NOMO-1 treated with dmso at 0.1 percent for 144 hours (cell line): ENCODE results near the gene HAPLN3.

Experiments used
- DNase-seq: peaks from one replicate; lab custom pipeline; 2025; ENCODE audit not compliant: unreplicated experiment; lab: John Stamatoyannopoulos, UW

The HAPLN3 gene

DNA sequence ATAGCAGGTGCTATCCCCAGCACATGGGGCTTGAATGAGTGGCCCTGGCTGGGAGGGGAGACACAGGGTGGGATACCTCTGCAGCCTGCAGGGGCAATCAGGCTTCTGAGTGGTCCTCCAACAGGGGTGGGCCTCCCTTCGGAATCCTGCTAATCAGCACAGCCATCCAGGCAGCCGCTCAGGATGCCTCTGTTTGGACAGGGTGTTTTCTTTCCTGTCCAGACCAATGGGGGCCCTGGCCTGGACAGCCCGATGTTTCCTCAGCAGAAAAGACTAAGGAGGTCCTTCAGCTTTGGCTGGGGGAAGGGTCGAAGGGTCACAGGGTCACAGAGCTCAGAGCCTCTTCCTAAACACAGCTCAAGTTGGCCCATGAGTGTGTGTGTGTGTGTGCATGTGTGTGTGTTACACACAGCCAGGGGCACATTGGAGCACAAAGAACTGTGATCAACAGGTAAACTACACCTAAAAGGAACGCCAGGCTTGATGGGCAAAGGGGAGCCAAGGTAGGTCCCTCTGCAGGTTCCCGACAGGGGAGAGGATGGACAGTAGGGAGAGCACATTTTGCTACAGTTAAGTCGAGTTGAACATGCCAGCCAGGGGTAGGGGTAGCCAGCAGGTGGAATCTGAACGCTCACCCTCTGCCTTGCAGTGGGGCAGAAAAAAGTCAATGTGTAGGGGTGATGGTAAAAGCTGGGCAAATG lies 1.1 kb upstream of the HAPLN3 start:
- no peak for DNase-seq

DNA sequence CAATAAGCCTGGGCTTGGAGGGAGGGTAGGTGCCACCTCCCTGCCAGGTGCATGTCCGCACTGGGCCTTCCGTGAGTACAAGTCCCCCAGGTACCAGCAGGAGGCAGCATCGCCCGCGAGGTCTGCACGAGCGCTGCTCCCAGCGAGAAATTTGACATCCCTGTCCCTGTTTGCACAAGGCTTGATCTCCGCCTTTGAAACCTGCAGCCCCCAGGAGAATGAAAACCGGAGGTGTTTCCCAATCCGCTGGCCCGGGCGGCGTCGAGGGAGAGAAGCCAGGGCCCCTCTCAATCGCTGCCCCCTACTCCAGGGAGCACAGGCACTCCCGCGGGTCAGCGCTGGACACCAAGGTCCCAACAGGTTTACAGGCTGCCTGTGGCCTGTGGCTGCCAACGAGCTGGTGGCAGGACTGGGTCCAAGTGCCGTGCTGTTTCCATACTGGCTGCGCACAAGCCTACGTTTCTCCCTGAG lies 961 bp downstream of the HAPLN3 start:
- DNase-seq: no peak

GRCh38 chr15:88891540-88892254 lies 3.6 kb downstream of the HAPLN3 start:
- DNase-seq: no peak

DNA sequence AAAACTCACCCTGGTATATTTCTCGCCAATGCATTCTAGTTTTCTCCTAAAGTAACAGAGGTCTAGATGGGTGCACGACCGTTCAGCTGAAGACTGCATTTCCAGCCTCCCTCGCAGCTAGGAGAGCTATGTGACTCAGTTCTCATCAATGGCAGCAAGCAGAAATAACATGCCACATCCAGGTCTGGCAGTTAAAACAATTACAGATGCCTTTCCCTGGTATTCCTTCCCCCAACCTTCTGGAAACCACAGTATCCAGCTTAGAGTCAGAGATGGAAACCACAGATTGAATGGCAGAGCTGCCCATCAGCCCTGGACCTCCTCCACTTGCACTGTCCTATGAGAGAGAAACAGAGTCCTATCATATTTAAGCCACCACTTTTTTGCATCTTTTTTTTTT lies 4.8 kb downstream of the HAPLN3 start:
- DNase-seq: no peak

GRCh38 chr15:88888719-88889118 lies 6.6 kb downstream of the HAPLN3 start:
- no peak for DNase-seq

- DNase-seq: no peak
Observed at GRCh38 chr15:88887068-88887580, 8.2 kb downstream of the HAPLN3 start.

DNA sequence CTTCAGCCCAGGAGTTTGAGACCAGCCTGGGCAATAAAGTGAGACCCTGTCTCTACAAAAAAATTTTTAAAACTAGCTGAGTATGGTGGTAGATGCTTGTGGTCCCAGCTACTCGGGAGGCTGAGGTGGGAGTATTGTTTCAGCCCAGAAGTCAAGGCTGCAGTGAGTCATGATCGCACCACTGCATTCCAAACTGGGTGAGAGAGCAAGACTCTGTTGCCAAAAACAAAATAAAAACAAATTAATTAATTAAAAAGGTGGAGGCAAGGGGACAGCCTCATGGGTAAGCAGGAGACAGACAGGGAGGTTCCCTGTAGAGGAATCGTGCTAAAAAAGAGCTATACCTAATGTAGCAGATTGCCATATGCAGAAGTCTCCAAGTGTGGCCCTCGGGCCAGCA lies 12.6 kb downstream of the HAPLN3 start:
- DNase-seq: no peak

DNA sequence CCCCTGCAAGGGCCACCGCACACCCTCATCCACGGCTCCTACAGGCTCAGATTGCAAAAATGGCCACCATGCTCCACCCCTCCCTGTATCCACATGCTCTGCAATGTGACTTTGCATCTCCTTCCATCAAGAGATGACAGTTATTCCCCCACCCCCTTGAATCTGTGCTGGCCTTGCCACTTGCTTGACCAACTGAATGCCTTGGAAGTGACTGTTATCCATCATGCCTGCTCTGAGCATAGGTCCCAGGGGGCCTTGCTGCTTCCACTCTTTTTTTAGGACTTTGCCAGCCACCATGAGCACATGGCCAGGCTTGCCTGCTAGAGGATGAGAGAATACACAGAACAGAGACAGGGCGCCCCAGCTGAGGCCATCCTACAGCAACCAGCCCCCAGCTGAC lies 13.6 kb downstream of the HAPLN3 start:
- no peak for DNase-seq

DNA sequence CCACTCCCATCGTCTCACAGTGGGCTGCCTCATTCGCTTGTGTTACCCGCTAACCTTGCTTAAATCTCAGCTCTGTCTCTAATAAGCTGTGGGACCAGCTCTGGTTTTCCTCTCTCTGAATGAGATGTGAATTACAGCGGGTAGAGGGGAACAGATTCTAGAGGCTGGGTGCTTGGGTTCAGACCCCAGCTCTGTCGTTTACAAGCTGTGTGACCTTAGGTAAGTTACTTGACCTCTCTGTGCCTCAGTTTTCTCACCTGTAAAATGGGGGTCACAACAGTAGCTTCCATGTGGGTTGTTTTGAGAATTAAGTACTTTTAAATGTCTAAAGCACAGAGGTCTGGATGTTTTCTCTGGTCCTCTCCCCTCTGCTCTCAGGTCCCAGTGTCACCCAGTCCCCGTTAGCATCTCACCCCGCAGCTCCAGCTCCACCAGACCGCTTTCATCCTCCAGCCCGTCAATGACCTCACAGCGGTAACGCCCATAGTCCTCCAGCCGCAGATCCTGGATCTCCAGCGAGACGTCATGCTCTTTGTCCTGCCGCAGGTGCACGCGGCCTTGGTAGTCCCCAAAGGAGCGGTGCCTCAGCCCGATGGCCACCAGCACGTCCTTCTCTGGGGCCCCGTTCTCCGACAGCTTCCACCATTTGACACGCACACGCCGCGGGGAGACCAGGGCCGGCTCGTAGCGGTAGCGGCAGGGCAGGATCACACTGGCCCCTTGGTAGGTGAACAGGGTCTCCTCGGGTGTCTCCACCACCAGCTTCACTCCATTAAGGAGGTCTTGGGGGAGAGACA lies 14.2 kb downstream of the HAPLN3 start:
- DNase-seq: no peak

DNA sequence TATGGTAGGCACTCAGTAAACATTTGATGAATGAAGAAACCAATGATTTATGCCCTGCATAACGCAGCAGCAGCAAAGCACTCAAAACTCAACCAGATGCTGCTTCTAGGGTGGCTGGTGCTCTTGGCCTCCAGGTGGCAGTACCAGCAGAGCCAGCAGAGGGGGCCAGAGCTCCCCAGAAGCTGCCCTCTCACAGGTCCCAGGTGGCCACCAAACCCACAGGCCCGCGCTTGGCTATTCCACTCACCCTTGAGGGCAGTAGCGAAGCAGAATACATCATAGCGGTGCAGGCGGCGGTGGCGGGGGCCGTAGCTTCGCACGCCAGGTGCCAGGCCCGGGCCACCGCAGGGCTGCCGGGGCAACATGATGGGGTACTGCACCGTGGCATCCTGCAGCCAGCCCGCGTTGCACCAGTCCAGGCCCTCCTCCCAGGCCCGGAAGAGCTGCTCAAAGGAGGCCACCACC lies 16.6 kb downstream of the HAPLN3 start:
- no peak for DNase-seq

GRCh38 chr15:88877906-88878305 lies 17.4 kb downstream of the HAPLN3 start:
- DNase-seq: no peak

DNA sequence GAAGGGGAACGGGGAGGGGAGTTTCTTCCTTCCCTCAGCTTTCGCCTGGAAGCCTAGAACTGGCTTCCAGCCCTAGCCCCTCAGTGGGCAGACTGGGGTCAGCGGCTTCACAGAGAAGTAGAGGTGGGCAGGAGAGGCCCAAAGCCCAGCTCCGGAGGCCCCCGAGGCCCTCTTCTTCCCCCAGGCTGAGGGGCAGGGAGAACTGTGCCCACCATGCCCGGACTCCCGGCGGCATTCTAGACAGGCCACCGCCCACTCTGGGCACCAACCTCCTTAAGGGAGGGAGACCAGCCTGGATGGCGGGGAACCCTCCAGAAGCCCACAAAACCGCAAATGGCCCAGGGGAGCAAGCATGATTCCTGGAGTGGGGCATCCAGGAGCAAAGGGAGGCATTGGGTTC lies 17.9 kb downstream of the HAPLN3 start:
- no peak for DNase-seq

DNA sequence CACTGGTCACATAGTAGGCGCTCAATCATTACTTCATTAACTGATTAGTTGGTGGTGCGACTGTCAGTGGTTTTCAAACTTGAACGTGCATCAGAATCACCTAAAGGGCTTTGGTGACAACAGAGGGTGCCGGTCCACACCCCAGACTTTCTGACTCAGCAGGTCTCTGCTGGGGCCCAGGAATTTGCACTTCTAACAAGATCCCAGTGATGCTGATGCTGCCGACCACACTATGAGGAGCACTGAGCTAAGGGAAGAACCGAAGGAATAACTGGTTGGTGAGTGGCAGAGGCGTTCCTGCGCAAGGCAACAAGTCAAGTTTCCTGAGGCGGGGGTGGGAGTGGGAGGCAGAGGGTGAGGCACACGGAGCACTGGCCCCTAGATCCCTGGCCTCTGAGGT lies 18.8 kb downstream of the HAPLN3 start:
- no peak for DNase-seq

- no peak for DNase-seq
Observed at GRCh38 chr15:88874684-88875083, 20.7 kb downstream of the HAPLN3 start.

DNA sequence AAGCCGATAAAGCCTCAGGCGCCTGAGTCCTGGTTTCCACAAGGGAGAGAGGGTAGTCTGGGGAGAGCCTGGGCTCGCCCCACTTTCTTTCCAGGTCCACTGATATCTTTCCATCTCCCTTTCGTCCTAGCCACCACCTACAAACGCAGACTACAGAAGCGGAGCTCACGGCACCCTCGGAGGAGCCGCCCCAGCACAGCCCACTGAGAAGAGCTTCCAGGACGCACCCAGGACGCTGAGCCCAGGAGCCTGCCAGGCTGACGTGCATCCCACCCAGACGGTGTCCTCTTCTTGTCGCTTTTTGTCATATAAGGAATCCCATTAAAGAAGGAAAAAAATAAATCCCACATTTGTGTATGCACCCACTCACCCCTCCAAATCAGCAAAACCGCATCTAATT lies 21.1 kb downstream of the HAPLN3 start:
- DNase-seq: no peak

DNA sequence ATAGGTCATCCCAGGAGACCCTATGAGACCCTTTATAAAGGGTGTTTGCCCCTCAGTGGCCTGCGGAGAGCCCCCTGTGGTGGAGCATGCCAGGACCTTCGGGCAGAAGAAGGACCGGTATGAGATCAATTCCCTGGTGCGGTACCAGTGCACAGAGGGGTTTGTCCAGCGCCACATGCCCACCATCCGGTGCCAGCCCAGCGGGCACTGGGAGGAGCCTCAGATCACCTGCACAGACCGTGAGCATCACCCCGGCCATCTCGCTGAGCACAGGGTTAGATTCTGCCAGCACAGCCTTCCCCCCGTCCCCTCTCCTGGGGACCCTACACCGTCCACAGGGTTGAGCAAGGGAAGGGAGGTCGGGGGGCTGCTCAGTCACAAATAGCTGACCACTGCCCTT lies 21.6 kb downstream of the HAPLN3 start:
- DNase-seq: no peak

- DNase-seq: no peak
Observed at GRCh38 chr15:88872706-88873105, 22.6 kb downstream of the HAPLN3 start.

DNA sequence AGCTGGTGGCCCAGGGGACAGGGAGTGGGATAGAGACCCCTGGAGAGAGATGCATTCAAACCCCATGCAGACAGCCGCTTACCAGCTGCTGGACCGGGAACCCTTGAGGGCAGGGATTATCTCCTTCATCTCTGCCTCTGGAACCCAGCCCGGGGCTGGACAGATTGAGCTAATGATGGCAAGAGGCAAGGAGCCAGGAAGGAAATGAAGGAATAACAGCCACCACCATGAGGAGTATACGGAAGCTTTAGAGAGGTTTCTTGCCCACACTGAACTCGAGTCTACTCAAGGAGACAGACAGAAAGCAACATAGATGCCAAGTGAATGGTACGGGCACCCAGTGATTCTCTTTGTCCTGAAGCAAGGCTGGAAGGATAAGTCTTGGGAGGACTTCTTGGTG lies 23.2 kb downstream of the HAPLN3 start:
- no peak for DNase-seq

GRCh38 chr15:88871313-88871712 lies 24.0 kb downstream of the HAPLN3 start:
- DNase-seq: no peak

DNA sequence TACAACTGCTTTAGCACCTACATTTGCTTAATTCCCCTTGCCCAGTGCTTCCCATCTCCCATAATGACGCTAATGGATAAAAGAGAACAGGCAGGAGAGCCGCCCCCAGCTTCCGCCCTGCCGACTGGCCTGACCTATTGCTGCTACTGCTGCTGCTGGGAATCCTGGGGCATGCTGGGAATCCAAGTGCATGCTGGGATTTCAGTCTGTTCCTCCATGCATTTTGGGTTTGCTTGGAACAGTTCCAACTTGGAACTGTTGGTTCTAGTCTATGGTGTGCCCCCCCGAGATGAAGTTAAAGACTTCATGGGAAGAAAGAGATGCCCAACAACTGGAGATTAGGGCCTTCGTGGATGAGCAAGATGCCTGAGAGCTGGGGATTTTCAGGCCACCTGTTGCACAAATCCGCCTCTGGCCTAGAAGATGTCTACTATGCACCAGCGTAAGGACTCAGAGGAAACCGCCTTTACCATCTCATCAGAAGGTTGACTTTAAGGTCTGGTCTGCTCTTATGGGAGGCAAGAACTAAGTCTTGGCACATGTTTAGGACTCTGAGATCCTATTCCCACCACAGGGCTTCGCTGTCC lies 29.0 kb downstream of the HAPLN3 start:
- no peak for DNase-seq

DNA sequence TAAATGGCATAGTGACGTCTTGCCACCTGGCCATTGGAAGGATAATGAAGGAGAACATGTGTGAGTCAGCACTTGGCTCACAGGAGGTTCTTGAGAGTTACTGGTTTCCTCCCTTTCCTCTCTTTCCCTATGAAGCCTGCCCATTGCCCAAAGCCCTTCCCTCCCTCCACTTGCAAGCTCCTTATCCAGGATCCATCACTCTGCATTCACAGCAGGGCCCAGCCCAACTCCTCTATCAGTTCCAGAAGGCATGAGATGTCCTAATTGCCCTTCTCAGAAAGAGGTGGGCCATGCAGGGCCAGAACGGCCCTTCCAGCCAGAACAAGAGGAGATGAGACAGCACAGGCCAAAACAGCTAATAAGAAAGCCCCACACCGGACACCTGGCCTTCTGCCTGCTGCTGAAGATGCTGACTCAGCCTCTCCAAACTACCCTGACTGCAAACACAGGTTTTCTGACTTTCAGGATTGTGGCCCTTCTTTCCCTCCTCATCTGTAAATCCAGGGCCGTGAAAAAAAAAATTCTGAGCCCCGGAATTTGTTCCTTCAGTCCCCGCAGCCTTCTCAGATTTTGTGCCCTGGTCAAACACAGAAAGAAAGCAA lies 29.7 kb downstream of the HAPLN3 start:
- DNase-seq: no peak
